Spleen (tissue), 11 donors: ENCODE data around the gene P2RX6. TPM values are rescaled to one million over a fixed set of nuclear protein-coding genes. Genes with fewer than 3 reads are reported as not detected.

Experiments
- microRNA-seq, 3 donors: library from miRNA; unstranded; fragments of <30 nt; microRNA quantifications; one replicate each; pipeline versions ENCODE4 to v1.1.0, GENCODE V29; 2019 to 2020
- polyA plus RNA-seq, 3 donors: library from polyadenylated mRNA; stranded (reverse); fragments of 200-250 nt; gene quantifications; one replicate each; pipeline ENCODE4 v1.2.1, GENCODE V29; 2013
- small RNA-seq, 4 donors: library from RNA; depleted of rRNA; stranded (forward); fragments of <200 nt; gene quantifications; one replicate each; pipeline ENCODE3, GENCODE V24; 2016
- total RNA-seq, 7 donors: library from RNA; depleted of rRNA in 3 of 7; stranded (reverse); fragments of >200 nt in 3 of 7; fragmentation: NEBNext Ultra II Directional in 4 of 7; extraction: Animal tissue kit (Norgen Biotek cat#: 25700) in 4 of 7; gene quantifications; one replicate each; pipeline versions ENCODE4 v1.1.0 to v1.2.1, GENCODE V29; 2016 to 2021
- donor health status: healthy with polysubstance abuse.
- donor health status: DM: no; HTN: no; CAD: no; lungs with moderate emphysema.
- donor health status: DM: no; HTN: no; CAD: no.
- donor health status: Bipolar disorder and iron deficiency.
- donor health status: healthy.
- donor health status: DM: no; HTN: no; CAD: no.
- donor health status: DM: yes; HTN: yes; CAD: no.

The P2RX6 gene
- total and polyA plus RNA-seq, 10 donors, result 0.86 to 14.4 (median 4.4) TPM

Small RNA genes within 50 kb of the gene (microRNA-seq; reads per million reads assigned to microRNA genes)
- 0 reads per million in 3 donors for gene MIR649

Small RNA genes within 50 kb of the gene (small RNA-seq; reads per million reads assigned to genes)
- 0 reads per million in 4 donors for gene MIR649

Other genes starting within 250 kb of the P2RX6 start
- gene SERPIND1, start 241.1 kb upstream of the P2RX6 start, total RNA-seq, result under 1 TPM in 1 of 7 donors, not detected in 6; 0.14 TPM
- under 1 TPM; 0.03 to 0.13 (median 0.04) TPM for gene SERPIND1, start 241.1 kb upstream of the P2RX6 start, polyA plus RNA-seq
- 100 to 1,000 TPM in 6 of 7 donors, 10 to 100 TPM in 1; 86.2 to 143 (median 122) TPM for gene PI4KA, start 156.4 kb upstream of the P2RX6 start, total RNA-seq
- 10 to 100 TPM; 29.8 to 48.1 (median 35.3) TPM for gene PI4KA, start 156.4 kb upstream of the P2RX6 start, polyA plus RNA-seq
- 10 to 100 TPM; 22.6 to 33.5 (median 28.2) TPM for gene SNAP29, start 156.2 kb upstream of the P2RX6 start, total RNA-seq
- 10 to 100 TPM; 13.7 to 19.5 (median 17.2) TPM for gene SNAP29, start 156.2 kb upstream of the P2RX6 start, polyA plus RNA-seq
- 10 to 100 TPM; 56.7 to 65.3 (median 58.1) TPM for gene CRKL, start 97.8 kb upstream of the P2RX6 start, total RNA-seq
- gene CRKL, start 97.8 kb upstream of the P2RX6 start, polyA plus RNA-seq, result 10 to 100 TPM; 11.5 to 17.9 (median 12.2) TPM
- 1 to 10 TPM; 3.7 to 8.7 (median 6.1) TPM for gene AIFM3, start 47.9 kb upstream of the P2RX6 start, total RNA-seq
- gene AIFM3, start 47.9 kb upstream of the P2RX6 start, polyA plus RNA-seq, result 1 to 10 TPM; 2.0 to 6.0 (median 5.3) TPM
- 10 to 100 TPM; 52.5 to 76.2 (median 62.6) TPM for gene LZTR1, start 32.9 kb upstream of the P2RX6 start, total RNA-seq
- 10 to 100 TPM; 21.9 to 44.5 (median 32.6) TPM for gene LZTR1, start 32.9 kb upstream of the P2RX6 start, polyA plus RNA-seq
- gene THAP7, start 13.0 kb upstream of the P2RX6 start, total RNA-seq, result 10 to 100 TPM; 16.7 to 38.7 (median 26.5) TPM
- 10 to 100 TPM; 31.8 to 53.3 (median 47.5) TPM for gene THAP7, start 13.0 kb upstream of the P2RX6 start, polyA plus RNA-seq
- gene SLC7A4, start 17.4 kb downstream of the P2RX6 start, total RNA-seq, result under 1 TPM in 4 of 7 donors, not detected in 3; 0.13 to 0.95 (median 0.30) TPM
- under 1 TPM; 0.11 to 0.42 (median 0.29) TPM for gene SLC7A4, start 17.4 kb downstream of the P2RX6 start, polyA plus RNA-seq
- gene LRRC74B, start 30.8 kb downstream of the P2RX6 start, total RNA-seq, result not detected
- gene LRRC74B, start 30.8 kb downstream of the P2RX6 start, polyA plus RNA-seq, result under 1 TPM in 1 of 3 donors, not detected in 2; 0.03 TPM